K562 (cell line): ENCODE measurements around the gene PLXDC1. TPM values are rescaled to one million over a fixed set of nuclear protein-coding genes. Genes with fewer than 3 reads are reported as not detected.

Experiments
- ATAC-seq: fragments of 200-7000 bp; cut with Tn5 transposase; 3 replicates; pipeline ENCODE4 v1.9.1; 2020; ENCODE audit warnings: moderate library complexity
- BruUV-seq: library from RNA; stranded (reverse); fragments of 400-500 nt; replicated peaks from 2 replicates; lab custom pipeline; 2021; lab: Mats Ljungman, UMichigan
- CTCF ChIA-PET: fragments of 300-600 bp; formaldehyde crosslinking; extraction: SDS; loops from one replicate; lab custom pipeline; 2021; ENCODE audit warnings: low intra/inter-chr PET ratio; lab: Yijun Ruan, JAX
- POLR2A ChIA-PET: fragments of 300-600, 350-650 bp; sonication (Branson Sonifier 250); formaldehyde crosslinking; extraction: SDS; loops from one replicate; lab custom pipeline; 2021; ENCODE audit warnings: antibody characterized with exemption, inconsistent platforms; lab: Yijun Ruan, JAX
- DNase-seq, 4 experiments: peaks; one replicate each; pipeline versions ENCODE4 v3.0.0 to v3.0.0-alpha.2; 2011 to 2018; ENCODE audit warnings: low spot score in 3 of 4, mixed read lengths in 3 of 4; ENCODE audit errors: extremely low read depth in 1 of 4
- FAIRE-seq: peaks from 2 replicates; lab custom pipeline; 2011; peaks lifted over from hg19 to GRCh38; lab: Jason Lieb, UNC
- H2AFZ ChIP-seq: 2 replicates; pipeline ENCODE4 v1.6.0; 2011; ENCODE audit warnings: low read depth, low read length, control low read depth, inconsistent platforms
- H3K27ac ChIP-seq: fragments of 200-600 bp; 3 replicates; pipeline ENCODE4 v1.8.0; 2011; ENCODE audit warnings: low read depth, mild to moderate bottlenecking, control low read depth, inconsistent platforms, low read length, moderate library complexity, mixed read lengths; ENCODE audit errors: extremely low read depth
- H3K27me3 ChIP-seq, 2 experiments: fragments of 300-600 bp in 1 of 2; 2 replicates in 1 of 2; 3 replicates in 1 of 2; pipeline versions ENCODE4 v1.6.0 to v1.8.0; 2011; ENCODE audit warnings: inconsistent platforms in 2 of 2, low read length in 2 of 2, mild to moderate bottlenecking in 1 of 2, mixed read lengths in 1 of 2, moderate library complexity in 1 of 2; ENCODE audit not compliant: control insufficient read depth in 2 of 2, insufficient read depth in 2 of 2
- H3K36me3 ChIP-seq: fragments of 300-600 bp; 3 replicates; pipeline ENCODE4 v1.8.0; 2011; ENCODE audit warnings: mild to moderate bottlenecking, low read length, inconsistent platforms; ENCODE audit not compliant: control insufficient read depth, insufficient read depth
- H3K4me1 ChIP-seq, 2 experiments: fragments of 200-600 bp in 1 of 2; replicated peaks in 1 of 2; 2 replicates in 1 of 2; 3 replicates in 1 of 2; pipeline versions ENCODE4 v1.5.1 to v1.8.0; 2011; ENCODE audit warnings: inconsistent platforms in 2 of 2, low read length in 2 of 2, mild to moderate bottlenecking in 1 of 2, mixed read lengths in 1 of 2, moderate library complexity in 1 of 2; ENCODE audit not compliant: control insufficient read depth in 2 of 2, insufficient read depth in 2 of 2
- H3K4me2 ChIP-seq: 2 replicates; pipeline ENCODE4 v1.6.1; 2011; ENCODE audit warnings: low read length, control low read depth, inconsistent platforms, mixed read lengths; ENCODE audit not compliant: insufficient read depth
- H3K4me3 ChIP-seq: fragments of 200-600 bp; sonication (generic), shearing (Covaris generic); 2 replicates; pipeline ENCODE4 v1.5.1; 2016; ENCODE audit warnings: control low read depth, inconsistent platforms
- H3K79me2 ChIP-seq: fragments of 200-600 bp; 3 replicates; pipeline ENCODE4 v1.8.0; 2011; ENCODE audit warnings: low read length, inconsistent platforms; ENCODE audit not compliant: control insufficient read depth, insufficient read depth
- H3K9ac ChIP-seq, 2 experiments: 2 replicates each; pipeline versions ENCODE4 v1.6.0 to v1.6.1; 2011; ENCODE audit warnings: low read depth in 2 of 2, low read length in 2 of 2, control low read depth in 1 of 2, inconsistent platforms in 1 of 2, mild to moderate bottlenecking in 1 of 2, mixed read lengths in 1 of 2; ENCODE audit not compliant: insufficient read depth in 1 of 2
- H3K9me1 ChIP-seq: one replicate; pipeline ENCODE4 v1.6.0; 2011; ENCODE audit warnings: inconsistent platforms, mild to moderate bottlenecking, low read length, moderate library complexity; ENCODE audit not compliant: control insufficient read depth, insufficient read depth
- H3K9me3 ChIP-seq: replicated peaks from 2 replicates; pipeline ENCODE4 v1.5.1; 2011; ENCODE audit warnings: low read depth, low read length, inconsistent platforms; ENCODE audit not compliant: control insufficient read depth, insufficient read depth
- H4K20me1 ChIP-seq: replicated peaks from 2 replicates; pipeline ENCODE4 v1.6.1; 2011; ENCODE audit warnings: low read length, inconsistent platforms, mixed read lengths; ENCODE audit not compliant: control insufficient read depth, insufficient read depth
- BCL6 ChIP-seq: fragments of 250-450 bp; sonication (Bioruptor Pico); IDR thresholded peaks from 2 replicates; pipeline ENCODE4 v1.4.0; 2020
- CBFB ChIP-seq: sonication (generic); formaldehyde crosslinking; IDR thresholded peaks from 2 replicates; pipeline ENCODE4 v1.4.0; 2020; ENCODE audit warnings: mild to moderate bottlenecking, missing genetic modification reagents
- CTBP1 ChIP-seq: fragments of 450-650 bp; IDR thresholded peaks from 2 replicates; pipeline ENCODE4 v1.6.1; 2016; ENCODE audit warnings: borderline replicate concordance
- GABPA ChIP-seq: fragments of 200-800 bp; sonication (Bioruptor generic); conservative IDR thresholded peaks from 2 replicates; pipeline ENCODE4 v1.6.1; 2016; ENCODE audit warnings: low read depth, missing genetic modification characterization, missing compliant biosample characterization
- HNRNPUL1 ChIP-seq: fragments of 200-400 bp; formaldehyde crosslinking; IDR thresholded peaks from 2 replicates; pipeline ENCODE4 v1.6.1; 2017; ENCODE audit warnings: low read length
- MED1 ChIP-seq: sonication (generic); formaldehyde crosslinking; IDR thresholded peaks from 2 replicates; pipeline ENCODE4 v1.8.1; 2023; ENCODE audit warnings: missing genetic modification reagents, borderline replicate concordance
- POLR3G ChIP-seq: IDR thresholded peaks from 2 replicates; pipeline ENCODE4 v1.6.1; 2011; ENCODE audit not compliant: insufficient read length, insufficient replicate concordance; ENCODE audit errors: extremely low read depth
- RNF2 ChIP-seq: sonication (generic); IDR thresholded peaks from 2 replicates; pipeline ENCODE4 v1.6.1; 2016
- ZKSCAN1 ChIP-seq: fragments of 150-350 bp; IDR thresholded peaks from 2 replicates; pipeline ENCODE4 v1.6.1; 2016; ENCODE audit warnings: low read depth, low read length
- ZNF197 ChIP-seq: fragments of 200-800 bp; sonication (Bioruptor generic); IDR thresholded peaks from 2 replicates; pipeline ENCODE4 v1.6.1; 2016; ENCODE audit warnings: low read depth, missing genetic modification characterization, missing compliant biosample characterization
- ZNF274 ChIP-seq: IDR thresholded peaks from 2 replicates; pipeline ENCODE4 v1.6.1; 2011; ENCODE audit warnings: low read depth, mild to moderate bottlenecking, low read length, moderate library complexity, borderline replicate concordance
- ZNF436 ChIP-seq: fragments of 250-450, 450-650 bp; sonication (Bioruptor Pico); formaldehyde crosslinking; IDR thresholded peaks from 2 replicates; pipeline ENCODE4 v1.7.0; 2020; ENCODE audit warnings: mild to moderate bottlenecking
- WGBS: fragments of 100-300 bp; shearing (Covaris generic); methylation state at CpG from one replicate; pipeline ENCODE4 v1.1.6; 2016; ENCODE audit warnings: low coverage, mixed read lengths; ENCODE audit not compliant: insufficient coverage; ENCODE audit errors: missing lambda C conversion rate; 5-methylcytosine and 5-hydroxymethylcytosine counted together
- in situ Hi-C: fragments of 300-500 bp; cut with MboI; formaldehyde crosslinking; loops from 4 replicates; pipeline ENCODE4 v1.15.0; 2018; ENCODE audit warnings: inconsistent platforms, mixed read lengths
- intact Hi-C: fragments of 100-400 bp; cut with micrococcal nuclease; formaldehyde crosslinking; loops from 2 replicates; pipeline ENCODE4 v1.14.2; 2022
- polyA plus RNA-seq, 8 experiments: library from polyadenylated mRNA; depleted of rRNA in 4 of 8; stranded (reverse) in 5 of 8; unstranded in 3 of 8; fragments of >200 nt; fragmentation: Nextera tagmentation in 2 of 8; fragmentation: Illumina TruSeq in 1 of 8; extraction: Ambion mirVana in 2 of 8; extraction: Trizol in 1 of 8; gene quantifications; 2 replicates each; pipeline versions ENCODE4 v1.2.1 to v1.2.3, GENCODE V29; 2011 to 2014; ENCODE audit warnings: inconsistent platforms in 1 of 8, missing spikeins in 1 of 8
- total RNA-seq, 7 experiments: library from RNA; depleted of rRNA in 6 of 7; stranded (reverse); fragments of >200 nt in 6 of 7; fragmentation: Illumina TruSeq in 2 of 7; extraction: Trizol in 2 of 7; gene quantifications; 2 replicates each; pipeline versions ENCODE4 v1.2.1 to v1.2.3, GENCODE V29; 2011 to 2021; ENCODE audit warnings: low replicate concordance in 1 of 7
- TF ChIP-seq, protein P1 (sequence below): sonication (generic); formaldehyde crosslinking; IDR thresholded peaks from 2 replicates; pipeline ENCODE4 v1.8.1; 2023; ENCODE audit warnings: mild to moderate bottlenecking, missing genetic modification reagents
- TF ChIP-seq, protein P2 (sequence below): fragments of 250-450 bp; sonication (Bioruptor Pico); IDR thresholded peaks from 2 replicates; pipeline ENCODE4 v1.8.0; 2021; ENCODE audit warnings: mild to moderate bottlenecking, moderate library complexity
- TF ChIP-seq, protein P3 (sequence below): fragments of 450-650 bp; IDR thresholded peaks from 2 replicates; pipeline ENCODE4 v1.6.1; 2017; ENCODE audit warnings: antibody characterized with exemption, mild to moderate bottlenecking

PLXDC1 gene
- total and polyA plus RNA-seq, 9 of the 15 experiments (the other 6 are each of a cell fraction or from before 2014, with no cell fraction given), result not detected

DNA sequence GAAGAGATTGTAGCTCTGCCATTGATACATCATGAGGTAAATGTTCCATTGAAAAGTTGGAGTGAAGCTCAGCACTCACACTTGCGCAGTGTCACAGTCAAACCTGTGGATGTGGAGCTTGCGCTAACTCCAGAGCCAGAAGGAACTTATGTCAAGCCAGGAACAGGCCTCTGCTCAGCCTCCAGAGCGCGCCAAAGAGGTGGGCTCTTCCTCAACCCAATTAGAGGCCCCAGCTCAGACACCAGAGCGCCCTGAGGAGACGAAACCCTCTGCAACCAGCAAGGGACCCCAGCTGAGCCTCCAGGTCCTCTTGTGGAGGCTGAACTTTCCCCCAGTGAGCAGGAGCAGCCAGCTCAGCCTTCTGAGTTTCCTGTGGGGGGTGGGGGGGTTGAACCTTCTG, 122.7 kb downstream of the PLXDC1 start (continued):
- TF ChIP-seq RNF2 (no peak), ZKSCAN1 (no peak), HNRNPUL1 (no peak), GABPA (no peak)
- TF ChIP-seq, protein P1, sequence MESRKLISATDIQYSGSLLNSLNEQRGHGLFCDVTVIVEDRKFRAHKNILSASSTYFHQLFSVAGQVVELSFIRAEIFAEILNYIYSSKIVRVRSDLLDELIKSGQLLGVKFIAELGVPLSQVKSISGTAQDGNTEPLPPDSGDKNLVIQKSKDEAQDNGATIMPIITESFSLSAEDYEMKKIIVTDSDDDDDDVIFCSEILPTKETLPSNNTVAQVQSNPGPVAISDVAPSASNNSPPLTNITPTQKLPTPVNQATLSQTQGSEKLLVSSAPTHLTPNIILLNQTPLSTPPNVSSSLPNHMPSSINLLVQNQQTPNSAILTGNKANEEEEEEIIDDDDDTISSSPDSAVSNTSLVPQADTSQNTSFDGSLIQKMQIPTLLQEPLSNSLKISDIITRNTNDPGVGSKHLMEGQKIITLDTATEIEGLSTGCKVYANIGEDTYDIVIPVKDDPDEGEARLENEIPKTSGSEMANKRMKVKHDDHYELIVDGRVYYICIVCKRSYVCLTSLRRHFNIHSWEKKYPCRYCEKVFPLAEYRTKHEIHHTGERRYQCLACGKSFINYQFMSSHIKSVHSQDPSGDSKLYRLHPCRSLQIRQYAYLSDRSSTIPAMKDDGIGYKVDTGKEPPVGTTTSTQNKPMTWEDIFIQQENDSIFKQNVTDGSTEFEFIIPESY, result peak; percentile 42; the same call in 1 of the 2 replicates

DNA sequence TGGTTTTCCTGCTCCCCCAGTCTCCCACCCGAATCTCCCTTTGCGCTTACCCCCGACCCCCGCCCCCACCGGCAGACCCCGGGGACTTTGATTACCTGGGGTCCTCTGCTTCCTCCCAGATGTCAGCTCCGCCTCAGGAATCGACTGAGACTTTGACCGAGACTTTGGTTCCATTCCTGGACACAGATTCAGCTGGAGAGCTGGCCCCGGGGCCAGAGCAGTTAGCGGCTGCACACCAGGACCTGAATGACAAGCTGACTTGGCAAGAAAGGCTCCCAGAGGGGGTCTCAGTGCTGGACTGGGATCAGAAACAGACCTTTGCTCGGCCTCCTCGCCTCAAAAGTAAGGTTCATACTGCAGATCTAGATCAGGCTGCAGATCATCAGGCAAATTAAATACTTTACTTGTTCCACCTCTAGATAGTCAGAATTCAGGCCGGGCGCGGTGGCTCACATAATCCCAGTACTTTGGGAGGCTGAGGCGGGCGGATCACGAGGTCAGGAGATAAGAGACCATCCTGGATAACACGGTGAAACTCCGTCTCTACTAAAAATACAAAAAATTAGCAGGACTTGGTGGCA, 123.9 kb downstream of the PLXDC1 start:
- no peak overlapping the region for H3K27ac ChIP-seq
- 59% methylated on average over 15 of the region's 21 CpGs for WGBS
- no peak for FAIRE-seq
- TF ChIP-seq ZNF274 (no peak), ZNF436 (CRISPR knock-in tag) (no peak), MED1 (CRISPR knock-in tag) (no peak), POLR3G (no peak), ZNF197 (no peak), CBFB (CRISPR knock-in tag) (no peak), CTBP1 (no peak), BCL6 (CRISPR knock-in tag) (no peak)
- TF ChIP-seq, protein P2, sequence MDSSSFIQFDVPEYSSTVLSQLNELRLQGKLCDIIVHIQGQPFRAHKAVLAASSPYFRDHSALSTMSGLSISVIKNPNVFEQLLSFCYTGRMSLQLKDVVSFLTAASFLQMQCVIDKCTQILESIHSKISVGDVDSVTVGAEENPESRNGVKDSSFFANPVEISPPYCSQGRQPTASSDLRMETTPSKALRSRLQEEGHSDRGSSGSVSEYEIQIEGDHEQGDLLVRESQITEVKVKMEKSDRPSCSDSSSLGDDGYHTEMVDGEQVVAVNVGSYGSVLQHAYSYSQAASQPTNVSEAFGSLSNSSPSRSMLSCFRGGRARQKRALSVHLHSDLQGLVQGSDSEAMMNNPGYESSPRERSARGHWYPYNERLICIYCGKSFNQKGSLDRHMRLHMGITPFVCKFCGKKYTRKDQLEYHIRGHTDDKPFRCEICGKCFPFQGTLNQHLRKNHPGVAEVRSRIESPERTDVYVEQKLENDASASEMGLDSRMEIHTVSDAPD (CRISPR knock-in tag), result no peak
- TF ChIP-seq, protein P3, sequence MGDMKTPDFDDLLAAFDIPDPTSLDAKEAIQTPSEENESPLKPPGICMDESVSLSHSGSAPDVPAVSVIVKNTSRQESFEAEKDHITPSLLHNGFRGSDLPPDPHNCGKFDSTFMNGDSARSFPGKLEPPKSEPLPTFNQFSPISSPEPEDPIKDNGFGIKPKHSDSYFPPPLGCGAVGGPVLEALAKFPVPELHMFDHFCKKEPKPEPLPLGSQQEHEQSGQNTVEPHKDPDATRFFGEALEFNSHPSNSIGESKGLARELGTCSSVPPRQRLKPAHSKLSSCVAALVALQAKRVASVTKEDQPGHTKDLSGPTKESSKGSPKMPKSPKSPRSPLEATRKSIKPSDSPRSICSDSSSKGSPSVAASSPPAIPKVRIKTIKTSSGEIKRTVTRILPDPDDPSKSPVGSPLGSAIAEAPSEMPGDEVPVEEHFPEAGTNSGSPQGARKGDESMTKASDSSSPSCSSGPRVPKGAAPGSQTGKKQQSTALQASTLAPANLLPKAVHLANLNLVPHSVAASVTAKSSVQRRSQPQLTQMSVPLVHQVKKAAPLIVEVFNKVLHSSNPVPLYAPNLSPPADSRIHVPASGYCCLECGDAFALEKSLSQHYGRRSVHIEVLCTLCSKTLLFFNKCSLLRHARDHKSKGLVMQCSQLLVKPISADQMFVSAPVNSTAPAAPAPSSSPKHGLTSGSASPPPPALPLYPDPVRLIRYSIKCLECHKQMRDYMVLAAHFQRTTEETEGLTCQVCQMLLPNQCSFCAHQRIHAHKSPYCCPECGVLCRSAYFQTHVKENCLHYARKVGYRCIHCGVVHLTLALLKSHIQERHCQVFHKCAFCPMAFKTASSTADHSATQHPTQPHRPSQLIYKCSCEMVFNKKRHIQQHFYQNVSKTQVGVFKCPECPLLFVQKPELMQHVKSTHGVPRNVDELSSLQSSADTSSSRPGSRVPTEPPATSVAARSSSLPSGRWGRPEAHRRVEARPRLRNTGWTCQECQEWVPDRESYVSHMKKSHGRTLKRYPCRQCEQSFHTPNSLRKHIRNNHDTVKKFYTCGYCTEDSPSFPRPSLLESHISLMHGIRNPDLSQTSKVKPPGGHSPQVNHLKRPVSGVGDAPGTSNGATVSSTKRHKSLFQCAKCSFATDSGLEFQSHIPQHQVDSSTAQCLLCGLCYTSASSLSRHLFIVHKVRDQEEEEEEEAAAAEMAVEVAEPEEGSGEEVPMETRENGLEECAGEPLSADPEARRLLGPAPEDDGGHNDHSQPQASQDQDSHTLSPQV, result no peak

More for the DNA sequence above, 123.9 kb downstream of the PLXDC1 start:
- no TSS peak for BruUV-seq
- CTCF ChIA-PET, result no interaction called here
- intact Hi-C loops, result no loop called here
- Histone ChIP-seq H3K4me2 (0 out of 2 replicates have a peak overlapping the region, but pooled peaks have one; percentile 18), H3K36me3 (no peaks in the 10 kb centered on the region), H3K9ac (peak overlapping the region in 1 of 2 experiments; percentile 69; a peak in 2 of 4 replicates), H3K4me1 (peaks cover 3 to 9% of the 10 kb centered on the region in 2 experiments; a peak in 4 of 5 replicates), H3K79me2 (no peaks in the 10 kb centered on the region), H3K4me3 (no peak overlapping the region), H2AFZ (no peak overlapping the region), H3K9me1 (no peaks in the 10 kb centered on the region), H3K27me3 (no peaks in the 10 kb centered on the region), H3K9me3 (no peaks in the 10 kb centered on the region), H4K20me1 (no peaks in the 10 kb centered on the region)
- DNase-seq (no peak), ATAC-seq (no peak)
- in situ Hi-C loops, result no loop called here
- POLR2A ChIA-PET, result interaction anchor here (1.3 to 3.2 kb wide), 3 partner anchors 8 to 13 kb away, joined by 6 to 16 read pairs (median 10); no protein-coding TSS in a partner anchor
